ENCODE results near the gene ANXA2R.

The ANXA2R gene

DNA sequence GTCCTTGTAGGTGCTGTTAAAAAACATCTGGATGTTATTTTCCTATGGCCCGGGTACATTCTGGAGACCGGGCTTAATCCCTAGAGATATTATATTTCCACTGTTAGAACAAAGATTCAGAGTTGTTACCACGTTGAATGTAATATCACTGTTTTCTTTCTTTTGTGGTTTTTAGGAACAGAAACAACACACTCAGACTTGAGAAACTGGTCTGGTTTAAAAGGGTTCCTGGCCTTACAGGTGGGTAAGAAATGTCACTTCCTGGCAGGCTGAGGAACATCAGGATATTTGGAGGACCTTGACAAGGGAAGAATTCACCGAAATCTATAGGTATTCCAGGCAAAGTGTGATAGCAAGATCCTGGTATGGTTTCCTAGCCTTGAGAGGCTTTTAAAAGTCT, 10.3 kb upstream of the ANXA2R start:
- no peak for DNase-seq (ENCODE audit: low read depth, low spot score)
- TF ChIP-seq, protein P1, sequence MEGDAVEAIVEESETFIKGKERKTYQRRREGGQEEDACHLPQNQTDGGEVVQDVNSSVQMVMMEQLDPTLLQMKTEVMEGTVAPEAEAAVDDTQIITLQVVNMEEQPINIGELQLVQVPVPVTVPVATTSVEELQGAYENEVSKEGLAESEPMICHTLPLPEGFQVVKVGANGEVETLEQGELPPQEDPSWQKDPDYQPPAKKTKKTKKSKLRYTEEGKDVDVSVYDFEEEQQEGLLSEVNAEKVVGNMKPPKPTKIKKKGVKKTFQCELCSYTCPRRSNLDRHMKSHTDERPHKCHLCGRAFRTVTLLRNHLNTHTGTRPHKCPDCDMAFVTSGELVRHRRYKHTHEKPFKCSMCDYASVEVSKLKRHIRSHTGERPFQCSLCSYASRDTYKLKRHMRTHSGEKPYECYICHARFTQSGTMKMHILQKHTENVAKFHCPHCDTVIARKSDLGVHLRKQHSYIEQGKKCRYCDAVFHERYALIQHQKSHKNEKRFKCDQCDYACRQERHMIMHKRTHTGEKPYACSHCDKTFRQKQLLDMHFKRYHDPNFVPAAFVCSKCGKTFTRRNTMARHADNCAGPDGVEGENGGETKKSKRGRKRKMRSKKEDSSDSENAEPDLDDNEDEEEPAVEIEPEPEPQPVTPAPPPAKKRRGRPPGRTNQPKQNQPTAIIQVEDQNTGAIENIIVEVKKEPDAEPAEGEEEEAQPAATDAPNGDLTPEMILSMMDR (IDR thresholded peaks at IDR 0.05; ENCODE audit: low read depth, low read length): no peak
- no peak overlapping the region for H3K4me3 ChIP-seq (ENCODE audit: low read depth, low read length)
- in situ Hi-C loops (cut with HindIII; ENCODE audit: low sequenced_read_pairs): no loop called here

DNA sequence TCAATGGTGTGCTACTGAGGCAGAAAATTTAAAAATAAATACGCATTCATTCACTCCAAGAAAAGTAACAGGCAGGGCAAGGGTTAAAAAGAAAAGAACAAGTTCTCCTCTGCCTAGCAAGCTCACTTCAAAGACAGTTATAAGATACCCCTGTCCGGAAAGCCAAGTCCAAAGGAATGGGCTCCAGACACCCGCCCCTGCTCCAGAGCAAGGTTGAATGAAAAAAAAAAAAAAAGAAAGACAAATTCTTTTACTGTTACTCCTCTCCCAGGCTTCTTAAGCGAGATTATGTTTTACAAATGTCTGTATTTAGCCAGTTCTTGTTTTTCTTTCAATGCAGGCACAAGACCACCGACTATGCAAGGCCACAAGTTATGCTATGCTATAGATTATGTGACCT, 9.1 kb upstream of the ANXA2R start:
- in situ Hi-C loops (cut with HindIII; ENCODE audit: low sequenced_read_pairs): no loop called here
- no peak overlapping the region for H3K4me3 ChIP-seq (ENCODE audit: low read depth, low read length)
- TF ChIP-seq, protein P1 (IDR thresholded peaks at IDR 0.05; ENCODE audit: low read depth, low read length): no peak
- DNase-seq (ENCODE audit: low read depth, low spot score): peak; percentile 48

DNA sequence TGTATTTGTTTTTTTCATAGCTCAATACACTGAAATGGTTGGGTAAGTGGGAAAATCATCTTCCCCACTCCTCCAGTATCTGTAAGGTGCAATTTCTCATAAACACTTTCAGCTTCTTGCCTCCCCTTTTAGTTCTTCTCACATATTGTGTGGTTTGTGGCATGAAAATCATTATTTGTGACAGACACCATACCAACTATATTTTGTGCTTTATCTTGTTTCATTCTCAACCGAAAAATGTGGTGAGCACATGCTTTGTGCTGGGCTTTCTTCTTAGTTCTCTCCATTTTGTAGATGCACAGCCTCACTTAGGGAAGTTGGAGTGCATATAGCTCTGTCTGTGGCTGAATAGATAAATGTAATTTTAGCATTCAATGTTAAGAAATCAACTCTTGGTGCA, 6.4 kb upstream of the ANXA2R start:
- in situ Hi-C loops (cut with HindIII; ENCODE audit: low sequenced_read_pairs): no loop called here
- no peak for DNase-seq (ENCODE audit: low read depth, low spot score)
- TF ChIP-seq, protein P1 (IDR thresholded peaks at IDR 0.05; ENCODE audit: low read depth, low read length): no peak
- no peak overlapping the region for H3K4me3 ChIP-seq (ENCODE audit: low read depth, low read length)

DNA sequence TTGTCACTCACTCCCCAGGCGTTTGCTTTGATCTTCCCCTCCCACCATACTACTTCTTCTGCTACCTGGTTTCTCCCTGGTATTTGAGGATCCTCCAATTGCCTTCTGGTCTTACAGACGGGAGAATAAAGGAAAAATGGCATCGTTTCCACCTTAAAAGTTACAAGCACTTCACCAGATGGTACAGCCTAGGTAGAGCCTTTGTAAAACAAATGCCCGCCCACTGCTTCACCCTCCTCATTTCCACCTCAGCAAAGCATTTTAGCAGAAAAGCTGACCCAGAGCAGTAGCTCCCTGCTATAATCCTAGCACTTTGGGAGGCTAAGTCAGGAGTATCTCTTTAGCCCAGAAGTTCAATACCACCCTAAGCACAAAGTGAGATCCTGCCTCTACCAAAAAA, 5.1 kb upstream of the ANXA2R start:
- DNase-seq (ENCODE audit: low read depth, low spot score): no peak
- no peak overlapping the region for H3K4me3 ChIP-seq (ENCODE audit: low read depth, low read length)
- in situ Hi-C loops (cut with HindIII; ENCODE audit: low sequenced_read_pairs): no loop called here
- TF ChIP-seq, protein P1 (IDR thresholded peaks at IDR 0.05; ENCODE audit: low read depth, low read length): no peak

DNA sequence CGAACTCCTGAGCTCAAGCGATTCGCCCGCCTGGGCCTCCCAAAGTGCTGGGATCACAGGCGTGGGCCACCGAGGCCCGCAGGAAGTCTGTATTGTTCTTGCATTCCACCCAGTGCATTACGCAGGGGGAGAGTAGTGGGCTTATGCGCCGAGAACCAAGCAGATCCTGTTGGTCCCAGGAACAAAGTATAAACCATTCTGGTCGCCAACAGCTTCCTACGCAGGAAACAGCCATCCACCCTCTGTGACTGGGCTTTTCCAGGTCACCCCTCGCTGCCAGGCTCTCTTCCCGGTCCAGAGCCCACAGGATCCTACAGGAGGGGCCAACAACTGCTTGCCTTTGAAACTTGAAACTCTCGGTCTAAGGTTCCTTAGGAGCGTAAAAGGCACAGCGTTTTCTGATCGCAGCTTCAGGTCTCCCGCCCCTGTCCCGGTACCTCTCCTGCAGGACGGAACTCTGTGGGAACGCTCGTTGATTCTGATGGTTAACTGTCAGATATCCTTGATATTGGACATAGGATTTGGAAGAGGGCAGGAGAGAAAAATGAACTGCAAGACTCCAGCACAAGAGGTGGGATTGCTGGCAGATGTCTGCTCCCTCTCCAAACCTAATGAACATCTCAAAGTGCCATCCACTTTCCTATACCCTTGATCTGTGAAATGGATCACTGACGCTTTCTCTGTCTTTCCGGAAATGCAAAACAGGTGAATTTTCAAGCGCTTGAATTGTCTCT, 4.2 kb upstream of the ANXA2R start:
- TF ChIP-seq, protein P1 (IDR thresholded peaks at IDR 0.05; ENCODE audit: low read depth, low read length): no peak
- peak overlapping the region; percentile 41 for H3K4me3 ChIP-seq (ENCODE audit: low read depth, low read length)
- peak; percentile 76 for DNase-seq (ENCODE audit: low read depth, low spot score)
- in situ Hi-C loops (cut with HindIII; ENCODE audit: low sequenced_read_pairs): no loop called here

DNA sequence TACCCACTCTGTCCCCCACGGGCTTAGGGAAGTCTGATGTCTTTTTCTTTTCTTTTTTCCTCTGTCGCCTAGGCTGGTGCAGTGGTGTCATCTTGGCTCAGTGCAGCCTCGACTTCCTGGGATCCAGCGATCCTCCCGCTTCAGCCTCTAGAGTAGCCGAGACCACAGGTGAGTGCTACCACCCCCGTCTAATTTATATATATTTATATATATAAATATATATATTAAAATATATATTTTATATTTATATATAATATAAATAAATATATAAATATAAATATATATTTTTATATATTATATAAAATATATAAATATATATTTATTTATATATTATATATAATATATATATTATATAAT, 3.3 kb upstream of the ANXA2R start:
- in situ Hi-C loops (cut with HindIII; ENCODE audit: low sequenced_read_pairs): no loop called here
- DNase-seq (ENCODE audit: low read depth, low spot score): no peak
- H3K4me3 ChIP-seq (ENCODE audit: low read depth, low read length): peak overlapping the region; percentile 67
- TF ChIP-seq, protein P1 (IDR thresholded peaks at IDR 0.05; ENCODE audit: low read depth, low read length): no peak

Measured in astrocyte of the spinal cord (primary cell).